Effector CD4-positive, alpha-beta T cell (primary cell): ENCODE data around the gene GRAP.

Experiments
- DNase-seq: peaks from one replicate; pipeline ENCODE4 v3.0.0-alpha.2; 2020

GRAP gene

DNA sequence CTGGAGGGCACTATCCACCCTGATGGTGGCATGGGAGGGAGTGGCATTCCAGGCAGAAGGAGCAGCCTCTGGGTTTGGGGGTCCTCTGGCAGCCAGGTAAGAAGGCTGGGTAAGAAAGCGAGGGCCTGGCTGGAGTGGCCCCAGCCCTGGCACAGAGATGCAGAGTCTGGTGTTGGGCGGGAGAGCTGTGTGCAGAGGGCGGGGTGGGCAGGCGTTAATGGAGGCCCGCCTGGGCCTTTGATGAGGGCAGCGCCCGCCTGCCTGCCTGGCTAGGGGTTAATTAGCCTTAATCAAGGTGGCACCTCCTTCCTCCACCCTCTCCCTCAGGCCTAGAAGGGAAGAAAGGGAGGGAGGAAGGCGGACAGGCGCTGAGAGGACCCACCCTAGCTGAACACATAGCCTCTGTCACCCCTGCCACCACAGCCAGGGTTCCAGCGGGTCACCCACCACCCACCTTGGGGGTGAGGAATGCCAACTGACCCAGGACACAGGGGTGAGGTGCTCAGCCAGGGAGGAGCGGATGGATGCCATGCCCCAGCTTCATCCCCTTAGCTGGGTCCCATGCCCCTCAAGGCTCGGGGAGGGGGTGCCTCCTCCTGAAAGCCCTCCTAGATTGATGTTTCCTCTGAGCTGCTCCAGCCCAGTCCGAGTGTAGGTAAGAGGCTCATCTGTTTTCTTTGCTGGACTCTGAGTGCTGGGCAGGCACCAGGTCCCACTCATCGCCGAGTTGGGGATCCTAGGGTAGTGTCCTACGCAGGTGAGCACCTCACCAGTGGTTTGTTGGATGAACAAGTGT is 28.8 kb downstream of the GRAP start:
- DNase-seq = no peak

GRCh38 chr17:19017401-19017800 is 29.4 kb downstream of the GRAP start:
- DNase-seq = no peak

DNA sequence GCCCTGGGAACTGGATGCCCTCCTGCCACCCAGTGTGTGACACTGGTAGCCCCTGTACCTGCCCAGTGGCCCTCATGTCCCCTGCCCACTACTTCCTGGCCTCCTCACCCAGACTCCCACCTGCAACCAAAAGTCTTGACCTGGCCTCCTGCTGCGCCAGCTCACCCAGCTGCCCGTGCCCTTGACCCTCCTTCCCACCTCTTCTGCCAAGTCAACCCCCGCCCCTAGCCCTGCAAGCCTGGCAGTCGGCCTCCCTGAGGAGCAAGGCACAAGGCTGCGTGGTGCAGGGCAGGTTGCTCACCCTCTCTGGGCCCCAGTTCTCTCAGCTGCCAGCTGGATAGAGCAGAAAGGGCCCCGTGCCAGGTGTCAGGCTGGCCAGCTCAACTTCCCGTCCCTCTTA is 29.9 kb downstream of the GRAP start:
- no peak for DNase-seq

DNA sequence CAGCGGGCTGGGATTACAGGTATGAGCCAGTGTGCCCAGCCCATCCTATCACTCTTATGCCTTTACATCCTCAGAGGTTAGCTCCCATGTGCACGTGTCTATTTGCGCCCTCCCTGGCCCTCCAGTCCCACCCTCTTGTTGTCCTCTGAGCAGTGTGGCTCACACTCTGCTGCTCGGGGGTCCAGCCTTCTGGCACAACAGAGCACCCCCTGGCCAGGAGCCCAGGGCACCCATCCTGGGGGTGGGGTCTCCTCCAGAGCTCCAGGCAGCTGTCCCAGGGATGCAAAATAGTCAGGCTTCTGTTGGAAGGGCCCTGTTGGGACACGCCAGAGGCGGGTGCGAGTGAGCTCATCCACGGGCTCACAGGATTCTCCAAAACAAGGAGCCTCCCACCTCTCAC is 30.5 kb downstream of the GRAP start:
- DNase-seq = no peak

DNA sequence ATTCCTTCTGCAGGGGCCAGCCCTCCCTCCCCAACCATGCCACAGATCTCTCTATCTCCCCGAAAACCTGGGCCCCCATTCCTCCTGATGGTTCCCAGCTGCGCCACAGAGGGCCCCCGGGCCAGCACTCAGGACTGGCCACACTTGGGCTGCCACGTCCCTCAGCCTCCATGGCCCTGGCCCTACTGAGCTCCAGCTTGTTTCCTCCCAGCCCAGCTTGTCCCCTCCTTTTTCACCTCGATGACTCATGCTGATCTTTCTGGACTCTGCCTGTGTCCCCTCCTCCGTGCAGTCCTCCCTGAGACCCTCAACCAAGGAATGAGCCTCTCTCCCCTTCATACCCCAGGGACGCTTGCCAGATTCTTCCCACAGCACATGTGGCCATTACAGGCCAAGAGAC is 31.3 kb downstream of the GRAP start:
- DNase-seq = no peak

- DNase-seq = no peak
Measured at GRCh38 chr17:19014628-19015215, 32.0 kb downstream of the GRAP start.

DNA sequence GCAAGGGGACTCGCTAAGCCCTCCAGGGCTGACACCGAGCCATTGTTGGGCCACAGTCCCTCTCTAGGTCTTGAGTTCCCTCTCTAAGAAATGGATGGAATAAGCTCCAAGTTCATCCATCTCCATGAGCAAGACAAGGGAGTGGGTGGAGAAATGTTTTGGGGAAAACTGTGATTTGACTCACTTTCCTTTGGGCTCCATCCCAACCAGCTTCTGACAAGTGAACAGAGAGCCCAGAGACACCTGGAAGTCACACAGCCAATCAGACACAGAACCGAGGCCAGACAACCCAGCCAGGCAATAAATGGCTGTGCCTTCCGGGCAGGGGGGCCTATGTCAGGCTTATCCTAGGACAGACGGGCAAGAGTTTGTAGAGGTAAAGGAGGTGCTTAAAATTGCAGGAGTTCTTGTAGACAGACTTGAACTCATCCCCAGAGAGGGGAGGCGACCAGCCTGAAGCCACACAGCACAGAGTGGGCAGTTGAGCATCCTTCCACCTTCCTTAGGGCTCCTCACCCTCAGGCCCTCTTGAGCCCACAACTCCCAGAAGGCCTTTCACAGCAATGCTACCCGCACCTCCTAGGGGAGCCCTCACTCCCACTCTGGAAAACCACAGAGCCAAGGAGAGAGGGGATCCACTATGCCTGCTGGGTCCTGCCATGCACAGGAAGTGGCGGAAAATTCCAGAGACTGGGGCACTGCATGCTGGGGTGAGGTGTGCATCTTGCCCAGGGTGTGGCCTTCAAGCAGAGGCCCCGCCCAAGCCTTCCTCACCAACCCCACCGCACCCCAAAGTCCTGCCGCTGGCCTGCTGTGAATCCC is 32.7 kb downstream of the GRAP start:
- DNase-seq = no peak

DNA sequence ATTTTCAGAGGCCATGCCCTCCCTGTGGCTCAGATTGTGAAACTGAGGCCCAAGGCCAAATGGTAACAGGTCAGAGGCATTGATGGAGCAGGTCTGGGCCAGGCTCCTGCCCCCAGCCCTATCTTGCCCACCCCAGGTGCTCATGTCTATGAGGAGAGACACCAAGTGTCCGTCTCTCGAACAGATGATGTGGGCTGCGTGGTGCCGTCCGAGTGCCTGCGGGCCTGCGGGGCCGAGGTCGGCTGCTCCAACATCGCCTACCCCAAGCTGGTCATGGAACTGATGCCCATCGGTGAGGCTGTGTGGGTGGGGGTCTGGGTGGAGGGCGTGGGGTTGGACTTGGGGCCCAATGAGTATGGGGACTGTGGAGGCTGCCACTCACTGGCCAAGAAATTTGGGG is 33.5 kb downstream of the GRAP start:
- DNase-seq = no peak

DNA sequence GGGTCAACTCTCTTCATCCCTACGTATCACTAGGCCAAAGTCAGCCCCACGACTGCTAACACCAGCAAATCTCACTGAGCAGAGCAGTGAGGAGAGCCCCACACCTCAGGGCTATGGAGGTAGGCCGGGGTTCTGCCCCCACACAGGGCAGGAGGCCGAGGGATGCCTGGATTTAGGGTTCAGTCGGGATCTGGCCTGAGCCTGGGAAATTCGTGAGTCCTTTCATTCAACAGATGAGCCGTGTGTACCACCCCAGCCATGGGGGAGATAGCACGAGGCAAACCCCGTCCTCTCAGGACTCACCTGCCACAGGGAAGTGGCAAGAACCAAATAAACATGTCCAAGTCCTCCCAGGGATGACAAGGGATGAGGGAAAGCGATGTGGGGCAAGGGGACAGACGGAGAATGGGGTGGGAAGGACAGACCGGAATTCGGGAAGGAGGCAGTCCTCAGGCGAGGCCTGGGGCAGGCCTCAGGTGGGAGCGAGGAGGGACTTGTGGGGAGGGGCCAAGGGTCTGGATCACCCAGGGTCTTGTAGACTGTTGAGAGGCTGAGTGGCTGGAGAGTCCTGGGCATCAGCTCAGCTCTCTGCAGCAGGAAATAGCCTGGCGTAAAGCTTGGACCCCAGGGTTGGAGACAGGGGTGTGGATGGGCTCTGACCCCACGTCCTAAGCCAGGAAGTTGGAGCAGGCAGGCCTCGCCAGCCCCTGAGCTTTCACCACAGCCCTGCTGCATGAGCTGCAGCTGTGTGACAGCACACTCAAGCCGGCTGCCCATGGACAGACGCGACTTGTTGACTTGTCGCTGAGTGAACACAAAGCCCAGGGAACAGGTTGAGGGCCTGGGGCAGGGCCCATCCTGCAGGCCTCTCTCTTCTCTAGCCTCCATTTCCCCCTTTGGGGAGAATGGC is 34.3 kb downstream of the GRAP start:
- no peak for DNase-seq

- DNase-seq = no peak
Measured at GRCh38 chr17:19011581-19011980, 35.2 kb downstream of the GRAP start.

GRCh38 chr17:19010729-19011505 is 35.8 kb downstream of the GRAP start:
- DNase-seq = no peak

- no peak for DNase-seq
Measured at GRCh38 chr17:19009970-19010369, 36.8 kb downstream of the GRAP start.

DNA sequence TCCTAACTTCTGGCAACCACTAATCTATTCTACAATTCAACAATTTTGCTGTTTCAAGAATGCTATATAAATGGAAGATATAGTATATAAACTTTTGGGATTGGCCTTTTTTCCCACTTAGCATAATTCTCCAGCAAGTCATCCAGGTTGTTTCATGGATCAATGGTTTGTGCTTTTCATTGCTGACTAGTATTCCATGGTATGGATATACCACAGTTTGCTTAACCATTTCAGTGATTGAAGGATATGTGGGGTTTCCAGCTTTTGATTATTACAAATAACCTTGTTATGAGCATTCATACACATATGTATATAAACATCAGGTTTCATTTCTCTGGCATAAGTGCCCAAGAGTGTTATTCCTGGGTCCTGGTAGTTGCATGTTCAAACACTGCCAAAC is 40.1 kb downstream of the GRAP start:
- no peak for DNase-seq

DNA sequence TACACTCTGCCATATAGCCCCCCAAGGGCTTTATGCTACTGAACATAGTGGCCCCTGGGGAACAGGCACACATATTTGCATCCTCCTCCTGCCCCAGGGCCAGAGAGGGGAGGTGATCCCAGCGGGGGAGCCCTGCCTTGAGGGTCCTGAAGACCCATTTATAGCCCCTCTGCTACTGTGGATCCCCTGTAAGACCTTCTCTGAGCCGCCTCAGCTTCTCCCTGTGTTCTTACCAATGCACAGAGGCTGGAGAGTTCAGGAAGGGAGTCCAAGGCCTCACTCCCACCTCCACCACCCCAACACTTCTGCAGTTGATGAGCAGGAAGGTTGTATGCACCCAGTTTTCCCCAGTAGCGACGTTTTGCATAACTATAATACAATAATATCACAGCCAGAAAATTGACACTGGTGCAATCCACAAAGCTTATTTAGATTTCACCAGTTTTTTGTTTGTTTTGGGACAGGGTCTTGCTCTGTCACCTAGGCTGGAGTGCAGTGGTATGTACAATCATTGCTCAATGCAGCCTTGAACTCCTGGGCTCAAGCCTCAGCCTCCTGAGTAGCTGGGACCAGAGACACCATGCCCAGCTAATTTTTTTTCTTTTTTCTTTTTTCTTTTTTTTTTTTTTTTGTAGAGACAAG is 40.8 kb downstream of the GRAP start:
- no peak for DNase-seq

- DNase-seq = no peak
Measured at GRCh38 chr17:19005137-19005773, 41.5 kb downstream of the GRAP start.

- peak; percentile 82 for DNase-seq
Measured at GRCh38 chr17:19004421-19005136, 42.2 kb downstream of the GRAP start, which contains the start of gene FAM83G. TSS of gene FAM83G (minus strand) at chr17:19004764. CDS start at chr17:19004041, 723 bp downstream.

DNA sequence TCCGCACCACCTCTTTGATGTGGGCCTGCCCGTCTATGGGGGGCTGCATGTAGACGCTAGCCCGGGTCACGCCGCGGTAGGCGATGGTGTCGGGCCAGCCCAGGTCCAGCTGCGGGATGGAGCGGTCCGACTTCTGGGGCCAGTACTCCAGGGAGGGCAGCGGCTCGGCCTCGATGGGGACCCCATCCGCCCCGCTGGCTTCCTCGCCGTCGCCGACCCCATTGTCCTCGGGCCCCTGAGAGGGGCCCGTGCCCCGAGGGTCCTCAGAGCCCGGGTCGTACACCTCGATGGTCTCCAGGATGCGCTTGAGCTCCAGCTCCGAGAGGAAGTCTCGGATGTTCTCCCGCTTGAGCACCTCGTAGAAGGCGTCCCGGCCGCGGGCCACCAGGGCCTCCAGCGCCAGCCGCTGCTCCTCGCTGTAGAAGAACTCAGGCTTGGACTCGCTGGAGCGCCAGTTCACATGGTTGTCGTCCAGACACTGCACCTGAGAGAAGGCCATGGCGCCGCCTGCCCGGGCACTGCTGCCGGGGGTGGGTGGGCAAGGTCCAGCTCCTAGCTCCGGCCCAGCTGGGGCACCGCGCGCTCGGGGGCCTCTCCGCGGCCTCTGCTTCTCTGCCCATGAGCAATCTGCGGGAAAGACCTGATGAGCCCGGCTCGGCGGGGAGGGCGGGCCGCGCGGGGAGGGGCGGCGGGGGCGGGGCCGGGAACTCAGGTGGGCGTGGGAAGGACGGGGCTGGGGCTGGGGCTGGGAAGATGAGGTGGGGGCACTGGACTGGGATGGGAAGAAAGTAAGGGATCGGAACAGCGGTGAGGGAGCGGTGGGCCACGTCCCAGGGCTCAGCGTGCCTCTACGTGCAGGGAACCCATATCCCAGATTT is 43.0 kb downstream of the GRAP start:
- DNase-seq = peak; percentile 19

- DNase-seq = no peak
Measured at GRCh38 chr17:19002805-19003542, 43.8 kb downstream of the GRAP start.
